Stimulated activated CD8-positive, alpha-beta memory T cell treated with anti-CD3 and anti-CD28 coated beads, Interleukin-15, amount 100 ng/mL, for 24 hours (primary cell): ENCODE measurements around the gene QRFP.
"Not testable (repeated sequence)": the region's sequence is repeated elsewhere in the genome, so short reads cannot be mapped to it uniquely, and the experiment has no call there.

ENCODE experiments used
- DNase-seq: peaks from one replicate; pipeline ENCODE4 v3.0.0-alpha.2; 2020; ENCODE audit warnings: low read depth

The QRFP gene

GRCh38 chr9:130848514-130848913 is 48.1 kb downstream of the QRFP start:
- not testable (repeated sequence) for DNase-seq

GRCh38 chr9:130847306-130848217 is 49.0 kb downstream of the QRFP start:
- no peak for DNase-seq

GRCh38 chr9:130846487-130847305 is 49.9 kb downstream of the QRFP start:
- DNase-seq, result no peak

- no peak for DNase-seq
Measured at GRCh38 chr9:130845901-130846481, 50.6 kb downstream of the QRFP start.

- DNase-seq, result no peak
Measured at GRCh38 chr9:130845254-130845653, 51.4 kb downstream of the QRFP start.

GRCh38 chr9:130844044-130844451 is 52.6 kb downstream of the QRFP start:
- no peak for DNase-seq

GRCh38 chr9:130843049-130843908 is 53.3 kb downstream of the QRFP start:
- DNase-seq, result no peak
